GM13976 (cell line): Measurements from ENCODE around the gene ABHD3.
"Not testable (repeated sequence)": the region's sequence is repeated elsewhere in the genome, so short reads cannot be mapped to it uniquely, and the experiment has no call there.

Experiments used
- DNase-seq: peaks from one replicate; pipeline ENCODE4 v3.0.0; 2012; ENCODE audit warnings: low spot score
- CTCF ChIP-seq: IDR thresholded peaks from 2 replicates; pipeline ENCODE4 v1.5.1; 2012; ENCODE audit warnings: borderline replicate concordance, mild to moderate bottlenecking; ENCODE audit not compliant: insufficient read depth; ENCODE audit errors: extremely low read depth, missing control alignments, control extremely low read depth
- in situ Hi-C: fragments of 300-500 bp; cut with MboI; formaldehyde crosslinking; loops from one replicate; pipeline ENCODE4 v1.12.0; 2022; ENCODE audit warnings: low sequenced_read_pairs, mixed read lengths, inconsistent platforms; ENCODE audit not compliant: unreplicated experiment

Gene ABHD3

DNA sequence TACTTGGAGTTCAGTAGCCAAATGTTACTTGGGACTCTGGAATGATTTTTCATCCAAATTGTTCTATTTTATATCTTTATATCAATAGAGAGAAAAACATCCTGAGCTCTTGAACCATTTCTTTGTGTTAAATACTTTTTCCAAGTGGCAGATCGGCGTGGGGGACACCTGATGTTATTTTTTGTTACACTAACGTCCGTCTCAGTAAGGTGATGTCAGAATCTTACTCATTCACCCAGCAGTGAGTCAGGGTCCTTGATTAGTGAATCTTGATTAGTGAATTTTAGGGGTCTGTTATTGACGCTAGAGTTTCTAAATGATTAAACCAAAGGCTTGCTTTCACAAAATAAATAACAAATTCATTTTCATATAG lies 37.7 kb upstream of the ABHD3 start:
- DNase-seq: no peak
- TF ChIP-seq CTCF: no peak
- in situ Hi-C loops: no loop called here

- in situ Hi-C loops: no loop called here
- no peak for TF ChIP-seq CTCF
- DNase-seq: peak; percentile 48
These were observed 37.2 kb upstream of the ABHD3 start for GRCh38 chr18:21741562-21742314.

DNA sequence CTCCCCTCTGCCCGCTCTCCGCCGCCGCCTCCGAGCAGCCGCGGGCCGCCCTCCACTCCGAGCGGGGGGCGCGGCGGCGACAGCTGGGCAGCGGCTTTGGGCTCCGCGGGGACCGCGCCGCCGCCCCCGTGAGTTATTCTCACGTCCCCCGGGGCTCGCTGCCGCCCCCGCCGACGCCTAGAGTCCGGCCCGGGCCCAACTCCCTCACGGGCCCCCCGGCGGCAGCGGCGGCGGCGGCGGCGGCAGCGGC lies 36.7 kb upstream of the ABHD3 start:
- DNase-seq: no peak
- no peak for TF ChIP-seq CTCF

GRCh38 chr18:21740538-21741311 lies 36.2 kb upstream of the ABHD3 start, which contains the start of gene MIB1:
TSS of gene MIB1 (plus strand) at chr18:21740792. CDS start at chr18:21741584, 792 bp downstream.
- TF ChIP-seq CTCF: no peak
- in situ Hi-C loops: no loop called here
- peak; percentile 97 for DNase-seq

More for the DNA sequence above, 36.7 kb upstream of the ABHD3 start:
- in situ Hi-C loops: no loop called here

DNA sequence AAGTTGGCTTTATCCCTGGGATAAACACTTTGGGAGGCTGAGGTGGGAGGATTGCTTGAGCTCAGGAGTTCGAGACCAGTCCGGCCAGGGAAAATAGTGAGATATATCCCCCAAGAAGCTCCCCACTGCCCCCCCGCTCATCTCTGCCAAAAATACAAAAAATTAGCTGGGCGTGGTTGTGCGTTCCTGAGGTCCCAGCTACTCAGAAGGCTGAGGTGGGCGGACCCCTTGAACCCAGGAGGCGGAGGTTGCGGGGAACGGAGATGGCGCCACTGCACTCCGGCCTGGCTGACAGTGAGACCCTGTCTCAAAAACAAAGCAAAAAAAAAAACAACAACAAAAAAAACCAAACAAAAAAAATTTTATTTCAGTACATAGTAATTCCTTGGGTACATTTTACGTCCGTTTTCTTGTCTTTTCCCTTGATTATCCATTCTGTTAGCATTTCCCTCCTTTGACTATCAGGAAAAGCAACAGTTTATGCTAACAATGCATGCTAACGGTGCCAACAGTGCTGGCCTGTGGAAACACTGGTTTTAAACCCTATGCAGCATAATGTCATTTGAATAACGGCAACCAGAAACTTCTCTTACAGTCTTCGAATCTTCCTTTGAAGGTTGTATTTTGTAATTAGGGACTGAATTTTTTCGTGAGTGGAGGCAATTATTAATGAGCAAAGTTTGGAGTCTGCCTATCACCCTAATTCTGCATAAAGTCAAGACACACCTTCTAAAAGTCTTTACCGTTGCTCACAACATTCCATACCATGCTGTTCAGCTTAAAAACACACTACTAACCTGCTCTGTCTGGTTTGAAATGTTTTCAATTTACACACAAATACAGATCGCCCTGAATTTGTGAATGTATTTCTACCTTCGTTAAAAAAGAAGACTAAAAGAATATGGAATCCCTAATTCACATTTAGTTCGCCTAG lies 35.3 kb upstream of the ABHD3 start:
- no peak for TF ChIP-seq CTCF
- no peak for DNase-seq
- in situ Hi-C loops: no loop called here

- in situ Hi-C loops, DNase-seq: not testable (repeated sequence)
These were observed 32.4 kb upstream of the ABHD3 start for GRCh38 chr18:21736926-21737325.
